ENCODE results near the gene CCDC180. TPM values are rescaled to one million over a fixed set of nuclear protein-coding genes. Genes with fewer than 3 reads are reported as not detected.
"Not testable (repeated sequence)": the region's sequence is repeated elsewhere in the genome, so short reads cannot be mapped to it uniquely, and the experiment has no call there.

The CCDC180 gene
- total RNA-seq, 2 experiments from 2014 or later = 1.9 to 2.0 TPM

DNA sequence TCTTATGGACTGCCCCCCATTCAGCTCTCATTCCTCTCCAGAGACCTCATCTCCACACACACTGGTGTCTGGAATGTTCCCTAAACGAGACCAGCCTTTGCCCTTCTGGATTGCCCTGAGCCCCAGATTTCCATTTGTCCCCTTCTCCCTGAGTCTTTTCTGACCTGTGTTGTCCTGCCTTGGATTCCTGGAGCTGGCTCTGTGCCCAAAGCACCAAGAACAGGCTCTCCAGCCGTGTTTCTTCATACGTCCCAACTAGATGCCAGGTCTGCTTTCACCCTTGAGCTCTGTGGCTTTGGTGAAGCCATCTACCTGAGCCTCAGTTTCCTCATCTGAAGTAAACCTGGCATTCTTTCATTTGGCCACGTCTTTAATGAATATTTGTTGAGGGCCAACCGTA, 6.3 kb downstream of the CCDC180 start:
- Mint-ChIP-seq H3K4me3 (no peak overlapping the region), H3K27me3 (ENCODE audit: low read depth) (no peaks in the 10 kb centered on the region), H3K27ac (no peak overlapping the region), H3K4me1 (ENCODE audit: low read depth) (peaks cover 3% of the 10 kb centered on the region), H3K36me3 (ENCODE audit: low read depth) (peaks cover 14% of the 10 kb centered on the region), H3K9me3 (no peaks in the 10 kb centered on the region)
- intact Hi-C loops (cut with micrococcal nuclease) = no loop called here
- CTCF ChIA-PET = no interaction called here
- no peak for DNase-seq

DNA sequence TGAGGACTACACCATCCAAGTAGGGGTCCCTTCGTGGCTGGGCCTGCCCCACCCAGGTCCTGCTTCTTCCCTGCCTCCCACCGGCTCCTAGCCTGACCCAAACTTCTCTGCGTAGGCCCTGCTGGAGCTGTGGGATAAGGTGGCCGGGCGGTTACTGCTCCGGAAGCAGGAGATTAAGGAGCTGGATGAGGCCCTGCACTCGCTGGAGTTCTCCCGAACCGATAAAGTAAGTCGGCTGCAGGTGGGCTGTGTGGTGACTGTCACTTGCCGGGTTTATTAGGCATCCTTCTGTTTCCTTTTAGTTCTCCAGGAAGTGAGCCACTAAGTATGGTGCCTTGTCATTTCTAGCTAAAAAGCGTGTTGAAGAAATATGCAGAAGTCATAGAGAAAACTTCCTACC, 7.0 kb downstream of the CCDC180 start:
- Mint-ChIP-seq H3K4me3 (no peak overlapping the region), H3K27me3 (ENCODE audit: low read depth) (no peaks in the 10 kb centered on the region)
- CTCF ChIA-PET = no interaction called here

DNA sequence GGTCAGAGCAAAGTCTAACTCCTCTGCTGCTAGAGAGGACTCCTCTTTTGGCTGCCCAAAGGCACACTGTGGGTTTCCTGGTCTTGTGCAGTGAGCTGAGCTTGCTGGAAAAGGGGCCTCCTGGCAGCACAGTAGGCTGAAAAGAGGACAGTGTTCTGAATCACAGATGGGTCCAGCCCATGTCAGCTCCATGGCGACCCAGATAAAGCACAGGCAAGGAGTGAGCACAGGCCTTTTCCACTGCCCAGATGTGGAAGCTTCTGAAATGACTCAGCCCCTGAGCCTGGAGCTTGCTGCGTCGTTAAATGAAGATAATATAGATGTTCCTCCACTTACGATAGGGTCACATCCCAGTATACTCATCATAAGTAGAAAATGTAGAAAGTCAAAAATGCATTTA, 8.1 kb downstream of the CCDC180 start:
- H3K36me3 Mint-ChIP-seq (ENCODE audit: low read depth) = peaks cover 14% of the 10 kb centered on the region
- CTCF ChIA-PET = no interaction called here
- H3K4me3 Mint-ChIP-seq = no peak overlapping the region
- H3K27ac Mint-ChIP-seq = no peak overlapping the region
- H3K9me3 Mint-ChIP-seq = no peaks in the 10 kb centered on the region
- no peaks in the 10 kb centered on the region for H3K27me3 Mint-ChIP-seq (ENCODE audit: low read depth)
- no peak for DNase-seq
- H3K4me1 Mint-ChIP-seq (ENCODE audit: low read depth) = peaks cover 8% of the 10 kb centered on the region
- intact Hi-C loops (cut with micrococcal nuclease) = no loop called here

More for the DNA sequence above, 7.0 kb downstream of the CCDC180 start:
- Mint-ChIP-seq H3K36me3 (ENCODE audit: low read depth) (peaks cover 14% of the 10 kb centered on the region), H3K27ac (no peak overlapping the region), H3K4me1 (ENCODE audit: low read depth) (peaks cover 7% of the 10 kb centered on the region), H3K9me3 (no peaks in the 10 kb centered on the region)
- no peak for DNase-seq
- intact Hi-C loops (cut with micrococcal nuclease) = no loop called here

DNA sequence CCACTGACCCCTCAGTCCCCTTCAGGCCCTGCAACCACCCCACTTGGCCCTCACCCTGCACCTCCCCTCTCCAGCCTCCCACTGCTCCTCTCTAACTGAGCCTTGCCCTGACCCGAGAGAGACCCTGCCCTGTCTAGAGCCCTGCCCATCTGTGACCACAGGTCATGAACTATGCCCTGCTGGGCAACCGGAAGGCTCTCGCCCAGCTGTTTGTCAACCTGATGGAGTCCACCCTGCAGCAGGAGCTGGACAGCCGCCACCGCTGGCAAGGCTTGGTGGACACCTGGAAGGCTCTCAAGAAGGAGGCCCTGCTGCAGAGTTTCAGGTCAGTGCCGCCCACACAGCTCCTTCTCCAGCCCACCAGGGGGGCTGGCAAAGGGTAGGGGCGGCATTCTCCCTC, 9.4 kb downstream of the CCDC180 start:
- Mint-ChIP-seq H3K27me3 (ENCODE audit: low read depth) (no peaks in the 10 kb centered on the region), H3K4me3 (no peak overlapping the region), H3K9me3 (no peaks in the 10 kb centered on the region), H3K4me1 (ENCODE audit: low read depth) (peaks cover 8% of the 10 kb centered on the region), H3K27ac (no peak overlapping the region), H3K36me3 (ENCODE audit: low read depth) (peaks cover 12% of the 10 kb centered on the region)
- no peak for DNase-seq
- CTCF ChIA-PET = no interaction called here
- intact Hi-C loops (cut with micrococcal nuclease) = no loop called here

DNA sequence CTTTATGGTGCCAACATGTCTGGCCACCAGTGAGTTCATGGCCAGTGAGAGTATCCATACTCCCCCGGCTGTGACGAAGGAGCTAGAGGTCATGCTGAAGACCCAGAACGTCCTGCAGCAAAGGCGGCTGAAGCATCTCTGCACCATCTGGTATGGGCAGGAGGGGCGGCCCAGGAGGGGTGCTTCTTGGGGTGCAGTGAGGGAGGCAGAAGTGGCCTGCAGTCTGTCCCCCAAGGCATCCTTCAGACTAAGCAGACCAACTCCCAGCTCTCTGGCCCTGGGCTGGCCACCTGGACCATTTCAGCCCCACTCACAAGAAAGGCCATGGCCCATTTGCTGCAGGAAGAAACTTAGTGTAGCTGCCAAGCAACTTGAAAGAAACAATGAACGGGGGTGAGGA, 11.0 kb downstream of the CCDC180 start:
- CTCF ChIA-PET = interaction anchor here (0.7 kb wide), 1 partner anchor 281 kb away, joined by 3 read pairs; no protein-coding TSS in a partner anchor
- DNase-seq = no peak
- H3K9me3 Mint-ChIP-seq = no peaks in the 10 kb centered on the region
- peaks cover 12% of the 10 kb centered on the region for H3K36me3 Mint-ChIP-seq (ENCODE audit: low read depth)
- peaks cover 8% of the 10 kb centered on the region for H3K4me1 Mint-ChIP-seq (ENCODE audit: low read depth)
- intact Hi-C loops (cut with micrococcal nuclease) = no loop called here
- H3K4me3 Mint-ChIP-seq = no peak overlapping the region
- no peak overlapping the region for H3K27ac Mint-ChIP-seq
- no peaks in the 10 kb centered on the region for H3K27me3 Mint-ChIP-seq (ENCODE audit: low read depth)

DNA sequence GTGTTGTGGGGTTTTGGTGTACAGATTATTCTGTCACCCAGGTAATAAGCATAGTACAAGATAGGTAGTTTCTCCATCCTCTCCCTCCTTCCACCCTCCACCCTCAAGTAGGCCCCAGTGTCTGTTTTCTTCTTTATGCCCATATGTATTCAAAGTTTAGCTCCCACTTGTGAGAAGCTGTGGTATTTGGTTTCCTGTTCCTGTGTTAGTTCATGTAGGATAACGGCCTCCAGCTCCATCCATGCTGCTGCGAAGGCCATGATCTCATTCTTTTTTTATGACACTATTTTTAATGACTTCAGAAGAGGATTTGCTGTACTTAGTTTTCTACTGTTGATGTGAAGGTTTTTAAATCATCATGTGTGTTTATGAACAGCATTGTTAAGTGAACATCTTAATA, 11.9 kb downstream of the CCDC180 start:
- Mint-ChIP-seq H3K36me3 (ENCODE audit: low read depth) (peaks cover 12% of the 10 kb centered on the region), H3K27ac (no peak overlapping the region), H3K9me3 (no peaks in the 10 kb centered on the region), H3K4me1 (ENCODE audit: low read depth) (peaks cover 8% of the 10 kb centered on the region), H3K27me3 (ENCODE audit: low read depth) (no peaks in the 10 kb centered on the region), H3K4me3 (no peak overlapping the region)
- CTCF ChIA-PET = no interaction called here
- intact Hi-C loops (cut with micrococcal nuclease) = no loop called here
- DNase-seq = no peak

DNA sequence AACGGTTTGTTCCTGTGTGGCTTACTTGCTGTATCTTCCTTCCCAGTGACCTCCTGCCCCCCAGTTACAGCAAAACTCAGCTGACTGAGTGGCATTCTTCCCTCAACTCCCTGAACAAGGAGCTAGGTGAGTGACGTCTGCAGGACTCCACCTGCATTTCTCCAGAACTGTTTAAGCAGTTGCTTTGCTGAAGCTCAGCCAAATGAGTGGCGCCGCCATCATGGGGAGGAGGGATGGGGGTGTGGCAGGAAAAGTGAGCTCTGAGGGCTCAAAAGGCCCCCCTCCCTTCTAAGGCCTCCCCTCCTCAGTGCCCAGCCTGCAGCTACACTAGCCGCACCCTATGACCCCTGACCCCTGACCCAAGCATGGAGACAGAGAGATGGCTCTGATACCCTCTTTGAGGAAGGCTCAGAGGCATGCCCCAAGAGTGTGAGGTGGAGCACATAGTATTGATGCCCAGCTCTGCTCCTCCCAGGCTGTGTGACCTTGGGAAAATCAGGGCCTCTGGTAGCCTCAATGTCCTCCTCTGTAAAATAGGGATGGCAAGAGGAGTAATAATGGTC, 12.7 kb downstream of the CCDC180 start:
- Mint-ChIP-seq H3K27ac (no peak overlapping the region), H3K4me1 (ENCODE audit: low read depth) (peaks cover 8% of the 10 kb centered on the region), H3K36me3 (ENCODE audit: low read depth) (peaks cover 12% of the 10 kb centered on the region), H3K4me3 (no peak overlapping the region), H3K9me3 (no peaks in the 10 kb centered on the region), H3K27me3 (ENCODE audit: low read depth) (no peaks in the 10 kb centered on the region)
- intact Hi-C loops (cut with micrococcal nuclease) = no loop called here
- CTCF ChIA-PET = no interaction called here
- DNase-seq = no peak

DNA sequence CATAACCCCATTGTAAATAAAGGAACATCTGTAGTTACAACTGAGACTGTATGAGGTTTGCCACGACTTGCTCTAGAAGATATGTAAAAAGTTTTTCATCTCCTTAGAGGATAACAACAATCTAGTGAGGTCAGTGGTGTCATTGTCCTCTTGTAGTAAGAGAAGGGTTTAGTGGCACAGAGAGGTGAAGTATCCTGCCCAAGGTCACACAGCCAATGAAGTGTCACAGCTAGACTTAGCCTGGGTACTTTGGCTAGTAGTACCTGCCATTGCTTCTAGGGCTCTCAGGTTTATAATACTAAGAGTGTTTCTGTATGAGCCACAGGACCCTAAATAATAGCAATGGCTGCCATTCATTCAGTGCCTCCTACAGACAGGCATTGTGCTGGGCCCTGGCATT, 13.8 kb downstream of the CCDC180 start:
- no peak for DNase-seq
- Mint-ChIP-seq H3K36me3 (ENCODE audit: low read depth) (peaks cover 10% of the 10 kb centered on the region), H3K4me3 (no peak overlapping the region), H3K27ac (no peak overlapping the region), H3K4me1 (ENCODE audit: low read depth) (peaks cover 8% of the 10 kb centered on the region), H3K27me3 (ENCODE audit: low read depth) (no peaks in the 10 kb centered on the region), H3K9me3 (no peaks in the 10 kb centered on the region)
- intact Hi-C loops (cut with micrococcal nuclease) = no loop called here
- CTCF ChIA-PET = no interaction called here

DNA sequence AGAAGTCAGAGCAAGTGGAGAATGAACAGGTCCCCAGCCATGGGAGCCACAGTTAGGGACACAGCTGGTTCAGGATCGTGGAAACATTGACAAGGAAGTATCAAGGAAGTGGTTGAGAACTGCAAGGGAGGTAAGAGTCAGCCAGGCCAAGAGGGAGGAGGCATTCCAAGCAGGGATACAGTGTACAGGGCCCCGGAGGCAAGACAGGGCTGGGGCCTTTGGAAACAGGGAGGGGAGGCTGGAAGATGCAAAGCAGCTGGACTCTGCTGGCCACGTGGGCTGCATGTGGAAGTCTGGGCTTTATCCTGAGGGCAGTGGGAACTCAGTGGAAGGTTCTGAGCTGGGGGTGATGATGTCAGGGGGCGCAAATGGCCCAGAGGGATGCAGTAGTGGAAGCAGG, 14.2 kb downstream of the CCDC180 start:
- Mint-ChIP-seq H3K27ac (no peak overlapping the region), H3K27me3 (ENCODE audit: low read depth) (no peaks in the 10 kb centered on the region), H3K4me1 (ENCODE audit: low read depth) (peaks cover 8% of the 10 kb centered on the region), H3K9me3 (no peaks in the 10 kb centered on the region), H3K36me3 (ENCODE audit: low read depth) (peaks cover 8% of the 10 kb centered on the region), H3K4me3 (no peak overlapping the region)
- CTCF ChIA-PET = no interaction called here
- DNase-seq = no peak
- intact Hi-C loops (cut with micrococcal nuclease) = no loop called here

DNA sequence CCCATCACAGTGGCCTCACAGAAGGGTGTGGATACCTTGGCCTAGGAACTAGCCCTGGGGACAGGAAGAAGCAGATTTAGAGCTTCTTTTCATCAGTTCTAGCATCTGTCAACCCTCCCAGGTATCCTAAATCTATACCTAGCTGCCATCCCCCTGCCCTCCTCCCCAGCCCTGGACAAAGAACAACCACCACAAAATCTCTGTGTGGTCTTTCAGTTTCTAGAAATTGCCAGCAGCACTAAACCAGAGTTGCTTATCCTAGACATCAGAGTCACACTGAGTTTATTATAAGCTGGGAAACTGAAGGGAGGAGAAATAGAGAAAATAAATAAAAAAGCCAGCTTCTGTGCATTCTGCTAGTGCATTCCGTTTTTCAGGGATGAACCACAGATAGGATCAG, 14.6 kb downstream of the CCDC180 start:
- Mint-ChIP-seq H3K9me3 (no peaks in the 10 kb centered on the region), H3K36me3 (ENCODE audit: low read depth) (peaks cover 6% of the 10 kb centered on the region), H3K4me1 (ENCODE audit: low read depth) (peaks cover 8% of the 10 kb centered on the region), H3K27me3 (ENCODE audit: low read depth) (no peaks in the 10 kb centered on the region), H3K4me3 (no peak overlapping the region), H3K27ac (no peak overlapping the region)
- intact Hi-C loops (cut with micrococcal nuclease) = no loop called here
- CTCF ChIA-PET = no interaction called here
- no peak for DNase-seq

DNA sequence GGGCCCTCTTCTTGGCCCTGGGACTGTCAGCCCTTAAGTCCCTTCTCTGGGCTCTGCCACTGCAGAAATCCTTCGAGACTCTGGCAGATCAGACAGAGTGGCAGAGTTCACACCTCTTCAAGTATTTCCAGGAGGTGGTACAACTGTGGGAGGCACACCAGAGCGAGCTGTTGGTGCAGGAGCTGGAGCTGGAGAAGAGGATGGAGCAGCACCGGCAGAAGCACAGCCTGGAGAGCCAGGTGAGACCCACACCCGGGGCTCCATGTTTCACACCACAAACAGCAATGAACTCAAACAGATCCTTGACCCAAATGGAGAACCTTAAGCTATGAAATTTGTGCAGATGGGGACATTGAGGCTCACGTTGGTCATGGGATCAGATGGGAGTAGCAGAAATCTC, 17.5 kb downstream of the CCDC180 start:
- H3K4me1 Mint-ChIP-seq (ENCODE audit: low read depth) = no peaks in the 10 kb centered on the region
- peaks cover 9% of the 10 kb centered on the region for H3K36me3 Mint-ChIP-seq (ENCODE audit: low read depth)
- DNase-seq = no peak
- H3K27me3 Mint-ChIP-seq (ENCODE audit: low read depth) = no peaks in the 10 kb centered on the region
- no peaks in the 10 kb centered on the region for H3K9me3 Mint-ChIP-seq
- H3K4me3 Mint-ChIP-seq = no peak overlapping the region
- intact Hi-C loops (cut with micrococcal nuclease) = no loop called here
- CTCF ChIA-PET = no interaction called here
- no peak overlapping the region for H3K27ac Mint-ChIP-seq

DNA sequence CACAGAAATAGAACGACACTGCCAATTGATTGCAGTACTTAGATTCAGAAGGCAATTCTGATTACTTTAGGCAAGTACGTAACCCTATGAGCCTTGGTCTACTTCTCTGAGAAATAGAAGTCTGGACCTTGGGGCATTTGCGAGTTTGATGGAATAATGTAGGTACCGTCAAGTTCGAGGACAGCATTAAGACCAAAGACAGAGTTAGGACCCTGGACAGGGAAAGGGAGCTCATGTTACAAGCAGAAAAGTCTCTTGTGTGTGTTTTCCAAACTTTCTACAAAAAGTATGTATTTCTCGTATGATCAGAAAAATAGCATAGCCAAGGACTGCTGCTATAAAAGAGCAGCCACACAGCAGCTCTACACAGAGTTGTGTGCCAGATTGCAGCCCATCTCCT, 20.1 kb downstream of the CCDC180 start:
- intact Hi-C loops (cut with micrococcal nuclease) = no loop called here
- Mint-ChIP-seq H3K36me3 (ENCODE audit: low read depth) (peaks cover 20% of the 10 kb centered on the region), H3K9me3 (peaks cover 2% of the 10 kb centered on the region), H3K27me3 (ENCODE audit: low read depth) (no peaks in the 10 kb centered on the region), H3K27ac (no peak overlapping the region), H3K4me1 (ENCODE audit: low read depth) (no peaks in the 10 kb centered on the region), H3K4me3 (no peak overlapping the region)
- no peak for DNase-seq
- CTCF ChIA-PET = interaction anchor here (1.2 kb wide), 1 partner anchor 27 kb away, joined by 3 read pairs; no protein-coding TSS in a partner anchor

DNA sequence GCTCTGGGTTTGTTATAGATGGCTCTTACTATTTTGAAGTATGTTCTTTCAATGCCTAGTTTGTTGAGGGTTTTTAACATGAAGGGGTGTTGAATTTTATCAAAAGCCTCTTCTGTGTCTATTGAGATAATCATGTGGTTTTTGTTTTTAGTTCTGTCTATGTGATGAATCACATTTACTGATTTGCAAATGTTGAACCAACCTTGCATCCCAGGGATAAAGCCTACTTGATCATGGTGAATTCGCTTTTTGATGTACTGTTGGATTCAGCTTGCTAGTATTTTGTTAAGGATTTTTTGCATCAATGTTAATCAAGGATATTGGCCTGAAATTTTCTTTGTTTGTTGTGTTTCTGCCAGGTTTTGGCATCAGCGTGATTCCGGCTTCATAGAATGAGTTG, 25.5 kb downstream of the CCDC180 start:
- DNase-seq = no peak
- H3K4me3 Mint-ChIP-seq = no peak overlapping the region
- H3K4me1 Mint-ChIP-seq (ENCODE audit: low read depth) = no peaks in the 10 kb centered on the region
- intact Hi-C loops (cut with micrococcal nuclease) = no loop called here
- peaks cover 4% of the 10 kb centered on the region for H3K9me3 Mint-ChIP-seq
- CTCF ChIA-PET = no interaction called here
- H3K27me3 Mint-ChIP-seq (ENCODE audit: low read depth) = no peaks in the 10 kb centered on the region
- peaks cover 39% of the 10 kb centered on the region for H3K36me3 Mint-ChIP-seq (ENCODE audit: low read depth)
- H3K27ac Mint-ChIP-seq = no peak overlapping the region

DNA sequence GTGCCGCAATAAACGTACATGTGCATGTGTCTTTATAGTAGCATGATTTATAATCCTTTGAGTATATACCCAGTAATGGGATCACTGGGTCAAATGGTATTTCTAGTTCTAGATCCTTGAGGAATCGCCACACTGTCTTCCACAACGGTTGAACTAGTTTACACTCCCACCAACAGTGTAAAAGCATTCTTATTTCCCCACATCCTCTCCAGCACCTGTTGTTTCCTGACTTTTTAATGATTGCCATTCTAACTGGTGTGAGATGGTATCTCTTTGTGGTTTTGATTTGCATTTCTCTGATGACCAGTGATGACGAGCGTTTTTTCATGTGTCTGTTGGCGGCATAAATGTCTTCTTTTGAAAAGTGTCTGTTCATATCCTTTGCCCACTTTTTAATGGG, 28.2 kb downstream of the CCDC180 start:
- H3K4me3 Mint-ChIP-seq; CTCF ChIA-PET; H3K27me3 Mint-ChIP-seq (ENCODE audit: low read depth); H3K9me3 Mint-ChIP-seq; DNase-seq; H3K27ac Mint-ChIP-seq; intact Hi-C loops (cut with micrococcal nuclease); H3K4me1 Mint-ChIP-seq (ENCODE audit: low read depth): not testable (repeated sequence)
- H3K36me3 Mint-ChIP-seq (ENCODE audit: low read depth) = peaks cover 42% of the 10 kb centered on the region
